Activated CD8-positive, alpha-beta T cell treated with anti-CD3 and anti-CD28 coated beads for 36 hours (primary cell): ENCODE data around the gene SPATA19. TPM values are rescaled to one million over a fixed set of nuclear protein-coding genes. Genes with fewer than 3 reads are reported as not detected.

Experiments
- ATAC-seq: fragments of 200-7000 bp; cut with Tn5 transposase; one replicate; pipeline ENCODE4 v1.10.0; 2021; ENCODE audit warnings: mild to moderate bottlenecking, moderate library complexity
- CTCF ChIA-PET: fragments of 350-600 bp; sonication (Branson Sonifier 250); formaldehyde crosslinking; loops from one replicate; lab custom pipeline; 2021; ENCODE audit warnings: antibody characterized with exemption; lab: Charles Lee
- POLR2A ChIA-PET: fragments of 350-600 bp; sonication (Branson Sonifier 250); formaldehyde crosslinking; loops from one replicate; lab custom pipeline; 2021; ENCODE audit warnings: antibody characterized with exemption; lab: Charles Lee
- DNase-seq: peaks from one replicate; pipeline ENCODE4 v3.0.0-alpha.2; 2020
- H3K27ac Mint-ChIP-seq: one replicate; pipeline ENCODE4 v1.8.0; 2021; ENCODE audit warnings: mild to moderate bottlenecking, mixed read lengths
- H3K27me3 Mint-ChIP-seq: one replicate; pipeline ENCODE4 v1.8.0; 2021; ENCODE audit warnings: mixed read lengths
- H3K36me3 Mint-ChIP-seq: one replicate; pipeline ENCODE4 v1.8.0; 2021; ENCODE audit warnings: low read depth, mixed read lengths
- H3K4me1 Mint-ChIP-seq: one replicate; pipeline ENCODE4 v1.8.0; 2021; ENCODE audit warnings: low read depth, mixed read lengths
- H3K4me3 Mint-ChIP-seq: one replicate; pipeline ENCODE4 v1.8.0; 2021; ENCODE audit warnings: mild to moderate bottlenecking, moderate library complexity, mixed read lengths
- H3K9me3 Mint-ChIP-seq: one replicate; pipeline ENCODE4 v1.8.0; 2021; ENCODE audit warnings: mixed read lengths
- CTCF ChIP-seq: fragments of 200-600 bp; IDR thresholded peaks from one replicate; pipeline ENCODE4 v1.8.0; 2022; ENCODE audit warnings: antibody characterized with exemption, mild to moderate bottlenecking
- intact Hi-C: fragments of 100-400 bp; cut with micrococcal nuclease; formaldehyde crosslinking; loops from one replicate; pipeline ENCODE4 v1.10.0; 2022
- total RNA-seq, 2 experiments: library from RNA; stranded (reverse); gene quantifications; one replicate each; pipeline ENCODE4 v1.2.3, GENCODE V29; 2021

SPATA19 gene
- total RNA-seq, 2 experiments from 2014 or later, result not detected

- Mint-ChIP-seq H3K36me3 (no peaks in the 10 kb centered on the region), H3K27me3 (peaks cover 3% of the 10 kb centered on the region), H3K9me3 (no peaks in the 10 kb centered on the region), H3K4me1 (no peaks in the 10 kb centered on the region), H3K27ac (no peak overlapping the region), H3K4me3 (no peak overlapping the region)
- no peak for DNase-seq
- POLR2A ChIA-PET, result no interaction called here
- intact Hi-C loops, result no loop called here
- ATAC-seq, result no peak
- no peak for TF ChIP-seq CTCF
- CTCF ChIA-PET, result interaction anchor here (1.3 to 1.9 kb wide), 2 partner anchors 20 to 681 kb away, joined by 3 to 5 read pairs; no protein-coding TSS in a partner anchor
Observed at GRCh38 chr11:133815636-133816035, 29.7 kb downstream of the SPATA19 start.

- TF ChIP-seq CTCF, result no peak
- H3K9me3 Mint-ChIP-seq, result no peaks in the 10 kb centered on the region
- no peaks in the 10 kb centered on the region for H3K4me1 Mint-ChIP-seq
- intact Hi-C loops, result no loop called here
- H3K4me3 Mint-ChIP-seq, result no peak overlapping the region
- DNase-seq, result no peak
- no peak for ATAC-seq
- ChIA-PET POLR2A (no interaction called here), CTCF (interaction anchor here (1.9 kb wide), 1 partner anchor 21 kb away, joined by 5 read pairs; no protein-coding TSS in a partner anchor)
- peaks cover 3% of the 10 kb centered on the region for H3K27me3 Mint-ChIP-seq
- no peak overlapping the region for H3K27ac Mint-ChIP-seq
- H3K36me3 Mint-ChIP-seq, result no peaks in the 10 kb centered on the region
Observed at GRCh38 chr11:133814588-133815100, 30.7 kb downstream of the SPATA19 start.

- Mint-ChIP-seq H3K4me3 (no peak overlapping the region), H3K9me3 (no peaks in the 10 kb centered on the region), H3K36me3 (no peaks in the 10 kb centered on the region), H3K4me1 (no peaks in the 10 kb centered on the region), H3K27me3 (peaks cover 8% of the 10 kb centered on the region), H3K27ac (no peak overlapping the region)
- DNase-seq (no peak), ATAC-seq (no peak)
- ChIA-PET CTCF (interaction anchor here (1.0 kb wide), 1 partner anchor 10 kb away, joined by 4 read pairs; no protein-coding TSS in a partner anchor), POLR2A (interaction anchor here (0.6 kb wide), 1 partner anchor 31 kb away, joined by 3 read pairs; no protein-coding TSS in a partner anchor)
- intact Hi-C loops, result no loop called here
- no peak for TF ChIP-seq CTCF
Observed at GRCh38 chr11:133811850-133812685, 33.2 kb downstream of the SPATA19 start.

- DNase-seq, result no peak
- TF ChIP-seq CTCF, result no peak
- CTCF ChIA-PET, result no interaction called here
Observed at GRCh38 chr11:133810766-133811165, 34.5 kb downstream of the SPATA19 start.

More at GRCh38 chr11:133810766-133811165, 34.5 kb downstream of the SPATA19 start:
- POLR2A ChIA-PET, result no interaction called here
- H3K4me1 Mint-ChIP-seq, result no peaks in the 10 kb centered on the region
- ATAC-seq, result no peak
- intact Hi-C loops, result no loop called here
- peaks cover 8% of the 10 kb centered on the region for H3K27me3 Mint-ChIP-seq
- H3K4me3 Mint-ChIP-seq, result no peak overlapping the region
- no peaks in the 10 kb centered on the region for H3K36me3 Mint-ChIP-seq
- no peaks in the 10 kb centered on the region for H3K9me3 Mint-ChIP-seq
- H3K27ac Mint-ChIP-seq, result no peak overlapping the region
